Superior temporal gyrus (tissue), 1 donor: ENCODE results near the gene SOX6.

Experiments
- DNase-seq: peaks from one replicate; pipeline ENCODE4 v3.0.0-alpha.2; 2016; ENCODE audit errors: extremely low spot score

SOX6 gene

DNA sequence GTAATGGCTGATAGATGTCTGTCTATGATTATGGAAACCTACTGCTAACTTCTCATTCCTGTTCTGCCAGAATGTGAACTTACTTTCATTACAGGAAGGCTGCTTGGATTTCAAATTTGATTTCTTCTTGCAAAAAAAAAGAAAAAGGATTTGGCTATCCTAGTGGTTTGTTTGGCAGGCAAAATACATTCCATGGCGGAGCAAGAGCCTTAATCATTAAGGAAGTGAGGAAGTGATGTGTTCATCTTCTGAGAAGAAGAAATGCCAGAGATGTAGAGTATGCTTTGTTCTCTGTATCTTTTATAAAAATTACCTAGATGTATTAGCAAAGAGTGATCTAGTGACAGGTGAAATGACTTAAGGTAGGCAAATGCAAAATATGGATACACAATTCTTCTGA is 356.3 kb downstream of the SOX6 start:
- no peak for DNase-seq

GRCh38 chr11:15993345-15993744 is 363.0 kb downstream of the SOX6 start:
- DNase-seq, result no peak

- no peak for DNase-seq
These were observed 365.1 kb downstream of the SOX6 start for GRCh38 chr11:15991215-15991614.

- no peak for DNase-seq
These were observed 366.7 kb downstream of the SOX6 start for GRCh38 chr11:15989685-15990084.

GRCh38 chr11:15988693-15989231 is 367.6 kb downstream of the SOX6 start:
- DNase-seq, result no peak

DNA sequence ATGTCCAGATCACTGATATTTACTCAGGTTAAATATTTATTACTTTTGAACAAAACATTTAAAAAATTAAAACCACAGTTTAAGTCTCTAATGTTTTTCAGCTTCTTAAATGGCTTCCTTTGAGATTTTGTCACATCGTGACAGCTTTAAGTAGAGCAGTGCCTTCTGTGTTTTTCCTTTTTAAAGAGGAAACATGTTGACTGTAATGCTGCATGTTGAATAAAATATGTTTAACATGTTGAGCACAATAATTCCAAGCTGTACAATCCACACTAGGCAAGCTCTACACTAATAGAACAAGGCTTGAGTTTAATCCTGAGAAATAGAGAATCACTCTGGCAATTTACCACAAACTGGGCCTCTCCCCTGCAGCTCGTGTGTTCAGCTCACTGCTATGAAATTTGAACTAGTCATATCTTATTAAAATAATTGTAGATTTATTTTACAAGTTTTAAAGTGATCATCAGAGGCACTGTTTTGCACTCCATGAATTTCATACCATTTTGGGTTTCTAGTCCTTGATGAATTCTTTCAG is 368.3 kb downstream of the SOX6 start:
- DNase-seq, result no peak

DNA sequence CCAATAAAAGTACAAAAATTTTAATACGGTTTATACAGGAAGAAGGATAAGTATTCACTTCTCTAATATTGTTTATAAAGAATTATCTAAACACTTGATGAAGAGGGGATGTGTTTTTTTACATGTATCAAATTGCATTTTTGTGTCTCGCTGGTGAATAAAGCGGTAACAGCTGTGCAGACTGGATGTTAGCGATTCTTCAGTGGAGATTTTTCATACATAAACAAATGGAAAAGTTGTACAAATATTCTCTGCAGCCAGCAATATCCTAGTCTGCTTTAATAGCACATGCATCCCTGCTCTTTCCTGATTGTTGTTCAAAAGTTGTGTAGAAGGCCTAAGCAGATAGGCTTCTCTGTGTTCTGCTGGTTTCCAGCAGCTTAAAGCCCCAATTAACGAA is 369.3 kb downstream of the SOX6 start:
- no peak for DNase-seq

DNA sequence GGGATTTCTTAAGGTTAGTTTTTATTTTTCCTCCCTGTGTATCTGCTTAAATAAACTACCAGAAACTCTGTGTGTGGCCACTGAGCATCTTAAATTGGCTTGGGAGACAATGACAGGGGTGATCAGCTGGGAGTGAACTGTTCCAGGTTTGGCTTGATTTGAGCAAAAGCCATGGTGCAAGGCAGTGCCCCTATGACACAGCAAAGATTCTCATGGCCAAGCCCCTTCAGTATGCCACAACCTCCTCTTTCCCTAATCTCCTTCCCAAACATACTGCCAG is 370.5 kb downstream of the SOX6 start:
- no peak for DNase-seq

GRCh38 chr11:15985127-15985859 is 371.1 kb downstream of the SOX6 start:
- no peak for DNase-seq

DNA sequence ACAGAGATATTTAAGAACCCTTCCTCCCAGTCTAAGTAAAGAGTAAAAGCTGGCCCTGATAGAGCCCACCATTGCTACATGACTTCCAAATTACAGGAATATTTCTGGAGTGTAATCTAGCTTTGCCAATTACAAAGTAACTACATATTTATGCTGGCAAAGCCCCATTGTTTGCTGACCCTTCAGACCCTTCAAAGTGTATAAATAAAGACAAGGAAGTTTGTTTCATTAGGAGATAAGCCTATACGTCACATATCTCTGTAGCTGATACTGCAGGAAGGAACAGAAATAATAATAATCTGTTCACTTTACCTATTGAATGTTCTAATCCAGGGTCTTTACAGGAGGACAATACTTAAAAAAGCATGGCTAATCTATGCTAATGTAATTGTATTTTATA is 375.1 kb downstream of the SOX6 start:
- DNase-seq, result no peak

DNA sequence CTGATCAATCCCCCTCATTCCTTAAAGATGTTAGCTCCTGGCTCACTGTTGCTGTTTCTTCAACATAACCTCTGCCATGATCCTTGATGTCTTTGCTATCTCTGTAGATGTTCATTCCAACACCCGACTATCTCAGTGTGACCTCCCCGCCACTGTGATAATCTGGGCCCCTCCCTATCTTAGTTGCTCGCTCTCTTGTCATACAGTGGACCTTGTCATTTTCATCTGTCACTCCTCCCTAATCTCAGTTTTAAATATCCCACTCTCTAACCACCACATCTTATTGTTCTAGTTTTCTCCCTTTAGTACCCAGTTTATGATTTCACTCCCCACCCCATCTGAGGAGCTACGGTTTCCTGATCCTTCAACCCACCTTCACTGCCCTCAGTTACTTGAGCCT is 379.2 kb downstream of the SOX6 start:
- no peak for DNase-seq

- DNase-seq, result no peak
These were observed 379.8 kb downstream of the SOX6 start for GRCh38 chr11:15976433-15977045.

GRCh38 chr11:15975742-15976141 is 380.6 kb downstream of the SOX6 start:
- DNase-seq, result no peak

DNA sequence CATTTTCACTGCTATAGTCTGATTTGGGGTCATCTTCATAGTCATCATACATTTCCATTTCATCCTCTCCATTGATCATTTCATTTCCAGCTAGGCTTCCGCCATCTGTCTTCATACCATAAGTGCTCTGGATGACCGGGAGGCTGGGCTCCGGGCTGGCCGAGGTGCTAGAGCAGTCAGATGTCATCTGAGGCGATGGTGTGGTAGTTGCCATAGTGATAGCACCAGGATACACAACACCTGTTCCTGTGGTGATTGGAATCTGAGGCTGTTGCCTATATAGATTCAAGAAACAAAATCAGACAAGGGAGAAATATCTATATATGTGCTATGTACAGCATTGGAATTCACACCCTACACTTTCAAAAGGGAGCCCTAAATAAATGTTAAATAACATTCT is 383.5 kb downstream of the SOX6 start:
- no peak for DNase-seq

GRCh38 chr11:15971215-15971546 is 385.2 kb downstream of the SOX6 start:
- no peak for DNase-seq

DNA sequence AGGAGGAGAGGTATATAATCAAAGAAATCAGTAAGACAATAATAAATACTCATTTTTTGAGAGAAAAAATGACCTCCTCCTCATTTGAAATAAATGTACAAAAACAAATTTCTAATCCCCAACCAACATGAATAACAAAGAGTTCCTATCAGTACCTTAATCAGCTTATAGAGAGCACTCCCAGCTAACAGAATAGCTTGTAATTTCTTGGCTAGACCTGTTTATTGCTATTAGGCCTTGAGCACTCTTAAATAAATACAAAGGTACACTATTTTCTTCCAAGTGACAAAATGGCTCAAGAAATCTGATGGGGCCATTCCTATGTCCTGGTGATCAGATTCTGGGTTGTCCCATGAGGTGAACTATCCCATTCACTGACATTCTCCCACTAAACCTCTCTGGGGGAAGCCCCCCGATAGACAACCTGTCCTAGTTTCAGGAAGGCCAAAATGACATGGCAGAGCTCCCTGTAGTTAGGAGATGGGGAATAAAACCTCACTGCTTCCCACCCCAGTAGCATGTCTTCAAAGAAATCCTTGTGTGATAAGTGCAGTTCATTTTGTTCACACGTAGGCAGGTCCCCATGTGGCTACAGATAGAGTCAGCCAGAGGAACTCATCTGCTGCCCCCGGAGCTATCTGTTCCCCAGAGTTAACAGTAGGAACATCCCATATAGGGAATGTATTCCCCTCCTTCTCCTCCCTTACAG is 385.7 kb downstream of the SOX6 start:
- DNase-seq, result peak; percentile 18

GRCh38 chr11:15969701-15970329 is 386.5 kb downstream of the SOX6 start:
- DNase-seq, result peak; percentile 76

DNA sequence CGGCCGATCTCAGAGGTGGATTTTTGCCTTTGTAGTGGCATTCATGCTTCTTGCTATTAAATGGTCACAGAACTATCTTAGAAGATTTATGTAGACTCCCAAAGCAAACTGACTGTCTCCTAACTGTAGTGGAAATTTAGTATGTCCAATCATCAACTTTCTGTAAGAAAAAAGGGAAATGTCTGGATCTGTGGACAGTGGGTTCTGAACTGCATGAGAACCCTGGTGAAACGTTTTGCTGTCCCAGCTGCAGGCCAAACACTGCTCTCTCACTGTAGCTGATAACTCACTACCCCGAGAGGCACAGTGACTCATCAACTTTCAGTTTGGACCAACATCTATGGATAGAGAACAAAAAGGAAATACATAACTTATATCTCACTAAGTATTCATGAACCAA is 387.1 kb downstream of the SOX6 start:
- DNase-seq, result peak; percentile 77

DNA sequence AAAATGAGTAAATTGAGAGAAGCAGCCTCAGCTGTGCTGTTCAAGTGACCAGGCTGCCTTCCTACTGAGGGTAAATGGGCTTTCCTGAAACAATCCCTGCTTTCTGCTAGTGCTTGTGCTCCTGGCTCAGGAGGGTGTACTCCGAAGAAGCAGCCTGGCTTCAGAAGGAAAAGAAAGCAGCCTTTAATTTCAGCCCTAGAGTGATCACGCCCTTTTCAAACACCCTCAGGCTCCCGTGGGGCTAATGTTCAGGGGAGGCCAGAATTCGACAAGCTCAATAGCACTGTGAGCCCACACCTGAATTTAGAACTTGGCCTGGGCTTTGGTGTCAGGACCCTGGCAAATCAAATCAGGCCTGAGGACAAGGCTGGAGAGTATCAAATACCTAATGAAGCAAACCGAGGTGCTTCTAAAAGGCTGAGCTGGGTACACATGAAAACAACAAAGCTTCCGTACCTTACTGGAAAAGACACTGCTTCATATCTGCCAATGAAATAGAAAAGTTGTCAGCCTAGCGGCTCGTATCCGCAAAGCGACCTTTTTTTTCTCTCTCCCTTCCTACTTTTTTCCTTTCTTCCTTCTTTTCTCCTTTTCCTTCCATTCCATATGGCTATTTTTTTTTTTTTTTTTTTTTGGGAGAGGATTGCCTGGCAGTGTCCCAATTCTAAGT is 387.8 kb downstream of the SOX6 start:
- peak; percentile 29 for DNase-seq

DNA sequence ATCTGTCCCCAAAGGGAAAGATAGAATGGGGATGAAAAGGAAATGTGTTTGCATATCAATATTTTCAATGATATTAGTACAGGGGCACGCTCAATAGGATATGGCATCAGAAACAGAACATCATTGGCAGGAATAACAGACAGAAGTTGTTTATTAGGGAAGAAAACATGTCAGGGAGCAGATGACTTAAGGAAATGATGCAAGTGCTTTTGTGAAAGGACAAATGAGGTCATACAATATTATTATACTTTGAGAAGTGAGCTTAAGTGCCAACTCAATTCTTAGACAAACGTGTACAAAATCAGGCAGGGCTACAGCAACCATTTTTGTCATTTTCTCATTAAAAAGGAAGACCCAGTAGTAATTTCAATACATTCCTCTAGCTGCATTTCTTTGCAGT is 388.4 kb downstream of the SOX6 start:
- peak; percentile 18 for DNase-seq

DNA sequence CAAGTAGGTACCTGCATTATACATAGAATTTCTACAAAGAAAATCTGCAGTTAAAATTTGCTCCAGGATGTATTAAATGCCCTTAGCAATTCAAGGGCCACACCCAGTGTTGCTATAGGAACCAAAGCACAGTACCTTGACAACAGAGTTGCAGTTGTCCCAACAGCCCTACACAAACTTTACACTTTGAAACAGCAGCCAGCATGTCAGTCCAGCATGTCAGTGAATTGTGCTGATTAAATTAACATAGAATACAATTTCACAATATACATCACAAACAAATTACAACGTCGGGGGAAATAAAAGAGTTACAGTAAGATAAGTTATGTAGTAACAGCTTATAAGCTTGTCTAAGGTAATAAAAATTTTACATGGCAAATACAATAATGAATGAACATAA is 389.2 kb downstream of the SOX6 start:
- DNase-seq, result no peak
